Measurements from ENCODE around the gene IL5.

The IL5 gene

DNA sequence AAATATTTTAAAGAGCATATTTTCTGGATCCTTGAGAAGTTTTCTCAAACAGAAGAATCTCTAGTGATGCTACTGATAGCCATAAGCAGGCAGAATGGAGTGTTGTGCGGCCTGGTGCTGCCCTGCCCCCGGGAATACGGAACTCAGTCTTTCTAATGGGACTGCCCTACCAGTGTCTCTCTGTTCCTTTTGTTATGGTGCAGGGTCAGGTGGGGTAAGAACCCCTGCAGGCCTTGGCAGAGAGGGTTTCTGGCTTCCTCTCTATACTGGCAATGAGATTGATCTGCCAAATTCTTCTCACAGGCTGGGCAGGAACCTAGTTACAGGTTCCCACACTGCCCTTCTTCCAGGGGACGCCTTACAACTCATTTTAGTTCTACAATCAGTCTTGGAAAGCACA is 2.6 kb downstream of the IL5 start:
- no peaks in the 10 kb centered on the region for H3K9me3 Mint-ChIP-seq
- no peaks in the 10 kb centered on the region for H3K36me3 Mint-ChIP-seq (ENCODE audit: low read depth)
- H3K27ac Mint-ChIP-seq: no peak overlapping the region
- H3K4me1 Mint-ChIP-seq: no peaks in the 10 kb centered on the region
- H3K4me3 Mint-ChIP-seq: no peak overlapping the region
- H3K27me3 Mint-ChIP-seq (ENCODE audit: low read depth): peaks cover 6% of the 10 kb centered on the region
- TF ChIP-seq, protein P1, sequence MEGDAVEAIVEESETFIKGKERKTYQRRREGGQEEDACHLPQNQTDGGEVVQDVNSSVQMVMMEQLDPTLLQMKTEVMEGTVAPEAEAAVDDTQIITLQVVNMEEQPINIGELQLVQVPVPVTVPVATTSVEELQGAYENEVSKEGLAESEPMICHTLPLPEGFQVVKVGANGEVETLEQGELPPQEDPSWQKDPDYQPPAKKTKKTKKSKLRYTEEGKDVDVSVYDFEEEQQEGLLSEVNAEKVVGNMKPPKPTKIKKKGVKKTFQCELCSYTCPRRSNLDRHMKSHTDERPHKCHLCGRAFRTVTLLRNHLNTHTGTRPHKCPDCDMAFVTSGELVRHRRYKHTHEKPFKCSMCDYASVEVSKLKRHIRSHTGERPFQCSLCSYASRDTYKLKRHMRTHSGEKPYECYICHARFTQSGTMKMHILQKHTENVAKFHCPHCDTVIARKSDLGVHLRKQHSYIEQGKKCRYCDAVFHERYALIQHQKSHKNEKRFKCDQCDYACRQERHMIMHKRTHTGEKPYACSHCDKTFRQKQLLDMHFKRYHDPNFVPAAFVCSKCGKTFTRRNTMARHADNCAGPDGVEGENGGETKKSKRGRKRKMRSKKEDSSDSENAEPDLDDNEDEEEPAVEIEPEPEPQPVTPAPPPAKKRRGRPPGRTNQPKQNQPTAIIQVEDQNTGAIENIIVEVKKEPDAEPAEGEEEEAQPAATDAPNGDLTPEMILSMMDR (IDR thresholded peaks at IDR 0.05; ENCODE audit: unreplicated experiment in 3 of 3): no peak

DNA sequence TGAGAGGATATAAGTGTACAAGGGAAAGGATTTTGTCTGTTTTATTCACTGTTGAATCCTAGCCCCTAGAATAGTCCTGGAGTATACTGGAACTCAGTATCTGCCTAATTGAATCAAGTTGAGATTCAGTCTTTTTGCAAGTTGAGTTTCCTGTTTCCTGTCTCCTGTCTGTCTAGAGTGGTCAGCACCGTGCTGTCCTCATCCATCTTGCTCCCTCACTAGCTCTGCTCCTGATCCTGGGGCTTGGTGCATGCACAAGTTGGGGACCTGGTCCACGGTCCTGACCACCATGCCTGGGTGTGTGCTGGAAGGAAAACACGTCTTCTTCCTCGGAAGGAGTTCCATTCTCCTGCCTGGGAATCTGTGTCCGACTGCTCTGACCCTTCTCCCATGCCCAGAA is 3.2 kb downstream of the IL5 start:
- Mint-ChIP-seq H3K4me3 (no peak overlapping the region), H3K9me3 (no peaks in the 10 kb centered on the region), H3K27me3 (ENCODE audit: low read depth) (peaks cover 10% of the 10 kb centered on the region), H3K4me1 (no peaks in the 10 kb centered on the region), H3K27ac (no peak overlapping the region), H3K36me3 (ENCODE audit: low read depth) (no peaks in the 10 kb centered on the region)
- TF ChIP-seq, protein P1 (IDR thresholded peaks at IDR 0.05; ENCODE audit: unreplicated experiment in 3 of 3): no peak

DNA sequence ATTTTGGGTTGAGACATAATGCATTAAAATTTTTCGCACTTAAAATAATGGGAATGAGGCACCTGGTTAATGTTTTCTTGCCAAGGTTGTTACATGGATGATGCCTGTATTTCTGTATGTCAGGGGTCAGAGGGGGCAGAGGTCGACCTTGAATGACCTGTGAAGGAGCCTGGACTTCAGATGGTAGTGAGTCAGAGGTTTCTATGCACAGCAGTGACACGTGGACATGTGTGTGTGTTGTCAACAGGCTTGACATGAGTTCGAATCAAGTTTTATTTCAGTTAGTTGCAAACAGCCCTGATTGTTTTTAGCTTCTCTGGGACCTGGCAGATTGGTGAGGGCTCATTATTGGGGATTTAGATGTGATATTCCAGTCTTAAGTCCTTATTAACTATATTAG is 3.6 kb downstream of the IL5 start:
- H3K4me3 Mint-ChIP-seq: no peak overlapping the region
- no peak overlapping the region for H3K27ac Mint-ChIP-seq
- H3K9me3 Mint-ChIP-seq: no peaks in the 10 kb centered on the region
- no peaks in the 10 kb centered on the region for H3K4me1 Mint-ChIP-seq
- H3K36me3 Mint-ChIP-seq (ENCODE audit: low read depth): no peaks in the 10 kb centered on the region
- TF ChIP-seq, protein P1 (IDR thresholded peaks at IDR 0.05; ENCODE audit: unreplicated experiment in 3 of 3): no peak
- H3K27me3 Mint-ChIP-seq (ENCODE audit: low read depth): peaks cover 14% of the 10 kb centered on the region

DNA sequence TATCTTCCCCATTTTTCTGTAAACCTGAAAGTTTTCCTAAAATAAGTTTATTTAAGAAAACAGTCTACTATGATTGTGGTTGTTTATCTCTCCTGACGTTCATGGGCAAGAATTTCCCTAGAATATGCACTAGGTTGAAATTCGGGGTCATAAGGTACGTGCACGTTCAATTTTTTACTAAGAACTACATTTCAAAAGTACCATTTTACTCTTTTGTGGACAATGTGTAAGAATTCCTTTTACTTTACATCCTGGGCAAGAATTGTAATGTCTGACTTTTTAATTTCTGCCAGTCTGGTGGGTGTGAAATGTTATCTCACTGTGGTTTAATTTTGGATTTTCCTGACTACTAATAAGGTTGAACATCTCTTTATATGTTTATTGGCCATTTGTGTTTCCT is 12.4 kb downstream of the IL5 start:
- Mint-ChIP-seq H3K27ac (no peak overlapping the region), H3K4me1 (no peaks in the 10 kb centered on the region)

DNA sequence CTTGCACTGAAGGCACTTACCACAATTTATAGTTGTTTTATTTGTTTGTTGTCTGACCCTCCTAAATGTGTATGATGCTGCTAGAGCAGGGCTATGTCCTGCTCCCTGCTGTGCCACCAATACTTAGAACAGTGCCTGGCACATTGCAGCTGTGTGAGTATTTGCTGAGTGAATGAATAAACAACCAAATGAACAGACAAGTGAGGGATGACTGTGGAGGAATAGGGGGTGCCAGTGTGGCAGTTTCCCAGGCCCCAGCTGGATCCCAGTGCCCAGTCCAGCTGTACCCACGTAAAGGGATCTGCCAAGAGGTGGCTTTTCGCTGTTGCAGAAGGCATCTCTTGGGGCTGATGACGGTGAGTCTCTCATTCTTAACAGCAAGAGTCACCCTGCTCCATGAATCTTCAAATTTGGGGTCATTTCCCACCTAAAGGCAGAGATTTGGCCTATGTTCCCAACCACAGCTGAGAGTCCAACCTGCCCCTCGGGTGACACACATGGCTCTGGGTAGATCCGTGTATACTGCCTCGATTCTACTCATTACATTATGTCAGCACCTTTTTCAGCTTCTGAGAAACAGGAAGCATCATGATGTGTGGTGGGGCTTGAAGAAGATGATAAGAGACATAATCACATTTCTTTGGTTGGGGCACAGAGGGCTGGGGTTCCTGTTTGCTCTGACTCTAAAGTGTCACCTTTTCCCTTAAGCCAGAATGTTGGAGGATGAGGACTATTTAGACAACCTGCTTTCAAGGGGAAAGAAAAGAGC is 14.3 kb downstream of the IL5 start:
- Mint-ChIP-seq H3K27ac (no peak overlapping the region), H3K4me3 (no peak overlapping the region), H3K27me3 (ENCODE audit: low read depth) (peaks cover 15% of the 10 kb centered on the region), H3K36me3 (ENCODE audit: low read depth) (no peaks in the 10 kb centered on the region), H3K9me3 (no peaks in the 10 kb centered on the region), H3K4me1 (no peaks in the 10 kb centered on the region)
- TF ChIP-seq, protein P1 (IDR thresholded peaks at IDR 0.05; ENCODE audit: unreplicated experiment in 3 of 3): no peak

More for the DNA sequence above, 12.4 kb downstream of the IL5 start:
- Mint-ChIP-seq H3K4me3 (no peak overlapping the region), H3K27me3 (ENCODE audit: low read depth) (peaks cover 16% of the 10 kb centered on the region), H3K36me3 (ENCODE audit: low read depth) (no peaks in the 10 kb centered on the region), H3K9me3 (no peaks in the 10 kb centered on the region)
- TF ChIP-seq, protein P1 (IDR thresholded peaks at IDR 0.05; ENCODE audit: unreplicated experiment in 3 of 3): no peak

DNA sequence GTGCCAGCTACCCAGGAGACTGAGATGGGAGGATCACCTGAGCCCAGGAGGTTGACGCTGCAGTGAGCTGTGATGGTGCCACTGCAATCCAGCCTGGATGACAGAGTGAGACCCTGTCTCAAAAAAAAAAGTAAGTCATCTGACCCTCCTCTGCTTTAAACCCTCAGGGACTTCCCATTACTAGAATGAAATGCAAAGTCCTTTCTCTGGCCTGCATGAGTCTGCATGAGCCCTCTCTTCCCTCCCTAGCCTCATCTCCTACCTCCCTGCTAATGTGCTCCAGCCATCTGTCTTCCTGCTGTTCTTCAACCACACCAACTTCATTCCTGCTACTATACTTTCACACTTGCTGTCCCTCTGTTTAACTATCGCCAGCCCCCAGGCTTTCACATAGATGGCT is 15.3 kb downstream of the IL5 start:
- H3K27me3 Mint-ChIP-seq (ENCODE audit: low read depth): peaks cover 15% of the 10 kb centered on the region
- H3K9me3 Mint-ChIP-seq: no peaks in the 10 kb centered on the region
- H3K27ac Mint-ChIP-seq: no peak overlapping the region
- TF ChIP-seq, protein P1 (IDR thresholded peaks at IDR 0.05; ENCODE audit: unreplicated experiment in 3 of 3): no peak
- H3K4me3 Mint-ChIP-seq: no peak overlapping the region
- H3K36me3 Mint-ChIP-seq (ENCODE audit: low read depth): no peaks in the 10 kb centered on the region
- no peaks in the 10 kb centered on the region for H3K4me1 Mint-ChIP-seq
